Measurements from ENCODE around the gene PRR30.
"Not testable (repeated sequence)": the region's sequence is repeated elsewhere in the genome, so short reads cannot be mapped to it uniquely, and the experiment has no call there.

Gene PRR30

DNA sequence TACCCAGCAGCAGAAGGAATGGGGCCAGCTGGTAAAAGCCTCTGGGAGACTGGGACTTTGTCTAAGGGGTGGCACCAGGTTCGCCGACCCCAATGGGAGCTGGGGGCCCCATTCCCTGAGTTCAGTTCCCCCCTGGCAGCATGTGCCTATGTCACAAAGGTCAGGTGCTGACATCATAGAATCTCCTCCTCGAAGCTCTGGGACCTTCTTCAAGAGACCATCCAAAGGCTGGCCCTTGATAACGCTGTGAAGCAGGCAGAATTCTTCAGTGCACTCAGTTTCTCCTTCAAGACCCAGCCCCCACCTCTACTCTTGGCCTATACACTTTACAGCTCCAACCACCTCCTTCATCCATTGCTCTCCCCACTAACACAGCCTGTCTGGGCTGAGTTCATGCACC lies at the start of gene PRR30:
Gene PRR30, minus strand, starts transcription at position 101 of the 400 bp plus-strand sequence. CDS start 1,081 bp downstream, outside the sequence.
- DNase-seq, result no peak

DNA sequence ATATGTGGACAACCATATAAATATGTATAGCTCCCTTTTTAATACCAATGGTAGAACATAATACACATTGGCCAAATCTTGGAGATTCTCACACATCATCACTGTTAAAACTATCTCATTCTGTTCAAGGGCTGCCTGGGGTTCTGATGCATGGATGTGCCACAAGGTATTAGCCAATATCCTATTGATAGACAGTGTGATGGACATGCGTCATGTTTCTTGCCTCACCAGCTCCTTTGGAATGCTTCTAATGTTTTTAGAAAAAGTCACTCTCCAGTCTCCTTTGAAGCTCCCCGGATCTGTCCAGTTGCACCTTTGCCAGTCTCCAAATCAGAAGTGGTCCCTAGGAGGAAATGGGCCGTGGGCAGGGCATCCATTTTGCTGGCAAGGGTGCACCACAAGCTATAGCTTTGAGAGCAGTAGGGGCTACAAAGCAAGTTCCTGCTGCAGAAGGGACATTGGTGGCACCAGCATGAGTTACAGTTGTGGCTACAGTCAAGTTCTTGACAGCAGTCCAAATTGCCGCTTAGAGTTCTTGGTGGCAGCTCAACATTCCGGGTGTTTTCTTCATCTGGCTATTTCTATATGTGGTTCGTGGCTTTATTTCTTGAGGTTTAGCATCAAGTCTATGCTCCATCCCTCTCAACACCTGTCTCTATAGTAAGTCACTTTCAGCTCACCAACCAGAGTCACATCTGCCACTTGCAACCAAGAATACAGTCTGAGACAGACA lies 47.6 kb upstream of the PRR30 start:
- DNase-seq, result no peak

DNA sequence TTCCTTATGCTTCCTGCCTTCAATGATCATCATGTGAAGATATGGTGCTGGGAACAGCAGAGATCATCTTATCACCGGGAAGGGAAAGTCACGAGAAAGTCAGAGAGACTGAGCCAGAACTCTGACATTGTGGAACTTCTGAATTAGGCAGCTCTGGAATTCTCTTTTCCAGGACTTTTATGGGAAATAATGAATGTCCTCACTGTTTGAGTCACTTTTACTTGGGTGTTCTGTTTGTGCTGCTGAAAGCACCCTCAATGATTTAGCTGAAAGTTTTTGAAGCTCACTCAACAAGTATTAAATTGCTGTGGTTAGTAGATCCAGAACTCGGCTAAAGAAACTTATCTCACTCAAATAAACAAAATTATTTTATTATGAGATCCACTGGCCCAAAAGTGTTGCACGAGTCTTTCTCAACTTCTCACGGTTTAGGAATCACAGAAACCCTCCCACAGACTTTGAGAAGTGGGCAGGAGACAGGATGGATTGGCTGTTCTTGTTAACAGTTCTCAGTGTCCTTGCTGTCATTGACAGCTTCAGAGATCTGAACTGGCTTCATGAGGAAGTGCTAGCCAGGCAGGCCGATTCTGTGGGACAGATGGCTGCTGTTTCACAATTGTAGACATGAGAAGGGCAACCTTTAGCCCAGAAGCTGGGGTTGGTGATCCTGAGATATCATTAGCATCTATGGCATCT lies 46.3 kb upstream of the PRR30 start:
- no peak for DNase-seq

DNA sequence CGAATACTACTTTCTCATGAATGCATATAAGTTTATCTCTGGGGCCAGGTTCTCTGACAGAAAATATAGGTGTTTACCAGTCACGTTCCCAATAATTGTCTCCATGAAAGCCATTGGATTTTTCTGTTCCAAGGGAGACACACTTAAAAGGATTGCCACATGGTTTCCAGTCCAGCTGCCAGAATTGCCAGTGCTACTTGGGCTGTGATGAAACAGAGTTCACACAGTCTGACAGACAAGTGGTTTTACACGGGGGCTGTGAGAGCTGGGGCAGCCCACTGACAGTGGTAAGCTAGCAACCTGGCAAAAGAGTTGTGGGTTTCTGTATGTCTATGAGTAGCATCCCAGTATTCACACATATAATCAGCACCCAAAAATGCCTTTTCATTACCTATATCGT lies 44.9 kb upstream of the PRR30 start:
- no peak for DNase-seq

DNA sequence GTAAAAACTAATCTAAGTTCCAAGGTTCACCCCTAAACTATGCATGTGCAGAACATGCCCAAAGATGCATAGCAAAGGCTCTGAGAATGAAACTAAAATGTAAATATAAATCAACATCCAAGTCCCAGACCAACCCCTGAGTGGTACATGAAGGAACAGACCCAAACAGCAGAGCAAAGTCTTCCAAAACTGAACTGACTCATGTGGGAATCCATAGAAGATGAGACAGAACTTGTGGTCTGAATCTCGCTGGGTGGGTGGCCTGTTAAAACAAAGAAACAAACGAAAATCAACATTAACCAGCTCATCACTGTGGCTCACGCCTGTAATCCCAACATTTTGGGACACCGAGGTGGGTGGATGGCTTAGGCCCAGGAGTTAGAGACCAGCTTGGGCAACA lies 43.1 kb upstream of the PRR30 start:
- DNase-seq, result no peak

DNA sequence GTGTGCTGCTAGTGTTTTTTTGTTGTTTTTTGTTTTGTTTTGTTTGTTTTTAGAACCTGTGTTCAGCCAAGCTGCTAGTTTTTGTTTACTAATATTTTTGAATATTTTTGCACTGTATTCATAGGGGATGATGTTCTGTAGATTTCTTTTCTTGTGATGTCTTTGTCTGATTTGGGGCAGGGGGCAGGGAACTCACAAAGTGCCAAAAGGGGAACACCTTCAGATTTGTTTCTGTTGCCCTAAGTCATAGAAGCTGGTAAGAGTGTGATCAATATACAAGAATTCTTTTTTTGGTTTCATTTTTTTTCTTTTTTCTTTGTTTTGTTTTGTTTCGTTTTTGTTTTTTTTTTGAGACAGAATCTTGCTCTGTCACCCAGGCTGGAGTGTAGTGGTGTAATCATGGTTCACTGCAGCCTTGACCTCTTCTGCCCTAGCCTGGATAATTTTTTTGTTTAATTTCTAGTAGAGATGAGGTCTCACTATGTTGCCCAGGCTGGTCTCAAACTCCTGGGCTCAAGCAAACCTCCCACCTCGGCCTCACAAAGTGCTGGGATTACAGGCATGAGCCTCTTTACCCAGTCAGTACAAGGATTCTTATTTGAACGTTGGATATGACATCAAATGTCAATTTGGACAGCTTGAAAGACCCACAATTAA lies 40.3 kb upstream of the PRR30 start:
- DNase-seq, result no peak

DNA sequence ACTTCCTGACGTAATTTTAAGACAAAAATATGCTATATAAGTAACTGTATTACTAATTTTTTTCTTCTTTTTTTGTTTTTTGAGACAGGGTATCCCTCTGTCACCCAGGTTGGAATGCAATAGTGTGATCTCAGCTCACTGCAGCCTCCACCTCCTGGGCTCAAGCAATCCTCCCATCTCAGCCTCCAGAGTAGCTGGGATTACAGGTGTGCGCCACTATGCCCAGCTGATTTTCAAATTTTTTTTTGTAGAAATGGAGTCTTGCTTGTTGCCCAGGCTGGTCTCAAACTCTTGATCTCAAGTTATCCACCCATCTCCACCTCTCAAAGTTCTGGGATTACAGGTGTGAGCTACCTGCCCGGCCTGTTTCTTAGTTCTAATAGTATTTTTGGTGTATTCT lies 39.3 kb upstream of the PRR30 start:
- no peak for DNase-seq

DNA sequence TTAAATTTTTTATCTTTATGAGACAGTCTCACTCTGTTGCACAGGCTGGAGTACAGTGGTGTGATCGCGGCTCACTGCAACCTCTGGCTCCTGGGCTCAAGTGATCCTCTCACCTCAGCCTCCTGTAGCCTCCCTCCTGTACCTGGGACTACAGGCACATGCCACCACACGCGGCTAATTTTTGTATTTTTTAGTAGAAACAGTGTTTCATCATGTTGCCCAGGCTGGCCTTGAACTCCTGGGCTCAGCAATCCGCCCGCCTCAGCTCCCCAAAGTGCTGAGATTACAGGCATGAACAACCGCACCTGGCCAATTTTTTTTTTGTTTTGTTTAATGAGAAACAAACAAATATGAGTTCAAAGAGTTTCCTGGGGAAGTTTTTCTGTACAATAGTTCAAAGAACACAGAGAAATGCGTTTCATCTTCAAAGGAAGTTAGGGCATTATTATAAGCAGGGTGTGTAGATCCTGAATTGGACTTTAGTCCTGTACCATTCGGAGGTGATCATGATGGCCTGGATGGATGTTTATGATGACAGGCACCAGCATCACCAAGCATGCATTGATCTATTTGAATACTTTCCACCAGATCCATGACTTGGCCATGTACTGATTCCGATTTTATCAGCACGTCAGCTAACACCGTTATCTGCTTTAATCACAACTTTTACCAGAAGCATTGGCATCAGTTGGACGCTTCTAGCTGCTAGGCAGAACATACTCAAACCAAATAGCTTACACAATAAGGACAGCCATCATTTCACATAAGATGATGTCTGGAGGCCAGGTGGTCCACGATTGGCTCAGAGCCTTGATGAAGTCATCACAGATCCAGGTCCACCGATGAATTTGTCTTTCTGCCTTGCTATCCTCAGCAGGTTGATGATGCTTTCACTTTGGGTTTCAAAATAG lies 38.5 kb upstream of the PRR30 start:
- DNase-seq, result no peak

DNA sequence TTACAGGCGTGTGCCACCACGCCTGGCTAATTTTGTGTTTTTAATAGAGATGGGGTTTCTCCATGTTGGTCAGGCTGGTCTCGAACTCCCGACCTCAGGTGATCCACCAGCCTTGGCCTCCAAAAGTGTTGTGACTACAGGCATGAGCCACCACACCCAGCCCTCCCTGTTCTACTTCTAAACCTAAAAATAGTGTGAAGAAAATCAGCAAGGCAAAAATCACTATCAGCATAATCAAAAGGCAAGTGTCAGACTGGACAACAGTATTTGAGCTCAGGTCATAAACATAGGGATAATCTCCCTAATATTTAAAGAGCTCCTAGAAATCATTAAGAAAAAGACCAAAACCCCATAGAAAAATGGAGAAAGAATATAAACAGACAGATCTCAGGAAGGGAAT lies 36.6 kb upstream of the PRR30 start:
- not testable (repeated sequence) for DNase-seq

DNA sequence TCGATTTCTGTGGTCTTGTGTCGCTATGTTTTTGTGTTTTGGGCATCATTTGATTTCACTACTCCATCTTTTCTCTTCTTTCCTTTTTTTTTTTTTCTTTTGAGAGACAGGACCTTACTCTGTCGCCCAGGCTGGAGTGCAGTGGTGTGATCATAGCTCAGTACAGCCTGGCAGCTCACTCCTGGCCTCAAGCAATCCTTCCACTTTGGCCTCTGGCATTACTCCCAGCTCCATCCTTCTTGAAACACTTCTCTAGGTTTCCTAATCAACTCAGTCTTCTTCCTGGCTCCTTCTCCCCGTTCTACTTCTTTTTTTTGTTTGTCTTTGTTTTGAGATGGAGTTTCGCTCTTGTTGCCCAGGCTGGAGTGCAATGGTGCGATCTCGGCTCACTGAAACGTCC lies 36.1 kb upstream of the PRR30 start:
- no peak for DNase-seq

DNA sequence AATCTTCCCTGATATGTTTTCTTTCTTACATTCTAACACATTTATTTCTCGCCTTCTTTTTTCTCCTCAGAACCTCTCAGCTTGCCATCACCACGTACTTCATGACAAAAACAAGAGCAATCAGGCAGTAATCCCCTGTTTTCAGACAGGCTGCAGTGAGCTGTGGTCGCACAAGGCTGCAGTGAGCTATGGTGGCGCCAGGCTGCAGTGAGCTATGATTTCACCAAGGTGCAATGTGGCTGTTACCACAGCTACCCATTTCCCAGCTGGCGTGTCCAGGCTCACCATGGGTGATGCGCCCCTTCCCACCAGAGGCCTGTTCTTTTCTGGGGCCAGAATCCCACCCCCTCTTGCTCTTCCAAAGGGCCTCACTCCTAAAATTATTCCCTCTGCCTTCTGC lies 35.4 kb upstream of the PRR30 start:
- DNase-seq, result no peak

DNA sequence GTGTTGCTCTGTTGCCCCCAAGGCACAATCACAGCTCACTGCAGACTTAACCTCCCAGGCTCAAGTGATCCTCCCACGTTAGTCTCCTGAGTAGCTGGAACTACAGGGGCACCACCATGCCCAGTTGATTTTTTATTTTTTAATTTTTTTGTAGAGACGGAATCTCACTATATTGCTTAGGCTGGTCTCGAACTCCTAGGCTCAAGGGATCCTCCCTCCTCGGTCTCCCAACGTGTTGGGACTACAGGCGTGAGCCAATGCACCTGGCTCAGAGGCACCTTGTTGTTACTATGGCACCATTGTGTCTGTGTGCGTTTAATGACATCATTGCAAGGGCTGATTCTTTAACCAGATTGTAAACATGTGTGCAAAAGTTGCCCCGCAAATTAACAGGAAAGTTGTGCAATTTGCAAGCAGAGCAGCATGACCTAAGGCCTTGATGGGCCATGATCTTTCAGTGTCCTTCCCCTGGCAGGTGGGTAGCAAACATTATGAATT lies 32.2 kb upstream of the PRR30 start:
- peak; percentile 11 for DNase-seq

DNA sequence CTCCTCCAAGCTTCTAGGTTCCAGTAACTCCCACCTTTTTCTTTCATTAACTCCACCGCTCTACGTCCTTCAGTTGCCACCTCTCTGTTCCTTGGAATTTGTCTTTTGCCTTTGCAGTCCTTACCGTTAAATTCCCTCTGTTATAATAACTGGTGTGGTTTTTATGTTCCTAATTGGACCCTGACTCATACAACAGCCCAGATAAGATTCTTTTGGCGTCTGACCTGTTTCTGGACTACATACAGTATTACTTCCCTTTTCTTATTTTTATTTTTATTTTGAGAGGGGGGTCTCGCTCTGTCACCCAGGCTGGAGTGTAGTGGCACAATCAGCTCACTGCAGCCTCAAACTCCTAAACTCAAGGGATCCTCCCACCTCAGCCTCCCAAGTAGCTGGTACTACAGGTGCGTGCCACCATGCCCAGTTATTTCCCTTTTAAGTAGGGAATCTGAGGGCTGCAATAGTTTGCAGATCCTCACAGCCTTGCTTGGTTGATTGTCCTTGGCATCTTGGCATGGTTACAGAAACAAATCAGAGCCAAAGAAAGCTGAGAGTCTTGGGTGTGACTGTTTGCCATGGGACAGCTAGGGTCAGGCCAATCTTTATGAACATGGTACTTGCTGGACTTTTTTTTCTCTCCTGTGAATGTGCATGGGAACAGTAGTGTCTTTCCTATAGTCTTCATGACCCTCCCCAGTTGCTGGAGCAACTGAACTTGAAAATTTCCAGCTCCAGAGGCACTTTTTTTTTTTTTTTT lies 31.5 kb upstream of the PRR30 start:
- DNase-seq, result no peak

DNA sequence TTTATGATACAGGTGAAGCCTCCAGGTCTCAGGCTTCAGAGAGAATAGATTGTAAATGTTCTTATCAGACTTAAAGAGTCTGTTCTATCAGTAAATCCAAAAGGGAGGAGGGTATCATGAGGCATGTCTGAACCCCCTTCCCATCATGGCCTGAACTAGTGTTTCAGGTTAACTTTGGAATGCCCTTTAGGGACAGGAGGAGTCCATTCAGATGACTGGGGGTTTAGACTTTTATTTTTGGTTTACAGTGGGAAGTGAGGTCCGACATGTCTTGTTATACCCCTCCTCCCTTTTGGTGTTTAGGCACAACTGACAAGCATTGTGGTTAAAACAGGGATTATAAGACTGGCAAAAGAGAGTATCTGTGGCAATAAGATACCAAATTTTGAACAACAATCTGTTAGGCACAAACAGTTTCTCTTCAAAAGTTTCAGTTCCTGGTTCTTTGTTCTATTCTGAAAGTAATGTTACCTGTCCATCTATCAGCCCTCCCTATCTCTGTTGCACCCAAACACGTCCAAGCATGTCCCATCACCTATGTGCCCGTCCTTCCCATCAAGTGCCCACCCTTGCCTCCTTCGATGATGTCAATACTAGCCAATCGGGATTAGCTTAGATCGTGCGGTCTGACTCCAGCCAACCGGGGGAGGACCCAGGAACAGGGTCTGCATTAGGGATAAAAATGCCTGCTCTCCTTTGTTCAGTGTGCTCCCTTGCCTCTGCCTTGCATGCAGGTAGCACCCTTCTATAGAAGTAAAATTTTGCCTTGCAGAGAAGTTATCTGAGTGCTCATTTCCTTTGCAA lies 26.0 kb upstream of the PRR30 start:
- no peak for DNase-seq

DNA sequence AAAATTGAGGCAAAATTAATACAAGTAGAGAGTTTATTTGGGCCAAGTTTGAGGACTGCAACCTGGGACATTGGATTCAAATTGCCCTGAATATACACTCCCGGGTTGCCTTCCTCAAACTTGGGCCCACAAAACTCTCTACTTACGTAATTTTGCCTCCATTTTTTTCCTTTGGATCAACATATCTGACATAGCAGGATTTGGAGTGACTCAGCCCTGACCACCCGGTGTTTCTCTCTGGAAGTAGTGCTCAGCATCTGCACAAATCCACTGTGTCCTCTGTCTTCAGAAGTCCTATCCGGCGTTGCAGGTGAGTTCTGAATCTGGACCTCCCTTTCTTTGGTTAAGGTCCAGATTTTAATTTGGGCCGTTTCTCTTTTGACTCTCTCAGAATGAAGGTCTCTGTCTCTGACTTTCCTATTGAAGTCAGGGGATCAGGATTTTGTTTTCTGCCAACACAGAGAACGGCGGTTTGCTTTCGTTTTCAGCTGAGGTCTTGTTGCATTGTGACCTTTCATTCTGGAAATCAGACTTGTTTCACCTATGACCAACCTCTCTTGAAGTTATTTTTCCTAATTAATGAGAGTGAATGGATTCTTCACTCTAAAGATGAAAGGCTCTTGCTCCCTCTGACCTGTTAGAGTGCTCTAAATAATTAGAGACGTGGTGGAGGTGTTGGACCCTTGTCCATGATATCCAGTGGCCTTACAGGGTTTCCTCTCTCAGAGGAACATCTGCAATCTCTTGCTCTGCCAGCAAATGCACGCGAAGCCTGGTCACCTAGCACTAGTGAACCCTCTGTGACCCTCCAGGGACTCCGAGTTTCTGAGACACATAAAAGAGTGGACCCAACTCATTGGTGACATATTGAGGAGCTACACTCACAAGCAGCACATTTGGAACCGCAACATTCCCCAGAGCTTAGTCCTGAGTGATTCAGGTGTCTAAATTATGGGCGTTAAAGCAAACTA lies 23.2 kb upstream of the PRR30 start:
- no peak for DNase-seq

DNA sequence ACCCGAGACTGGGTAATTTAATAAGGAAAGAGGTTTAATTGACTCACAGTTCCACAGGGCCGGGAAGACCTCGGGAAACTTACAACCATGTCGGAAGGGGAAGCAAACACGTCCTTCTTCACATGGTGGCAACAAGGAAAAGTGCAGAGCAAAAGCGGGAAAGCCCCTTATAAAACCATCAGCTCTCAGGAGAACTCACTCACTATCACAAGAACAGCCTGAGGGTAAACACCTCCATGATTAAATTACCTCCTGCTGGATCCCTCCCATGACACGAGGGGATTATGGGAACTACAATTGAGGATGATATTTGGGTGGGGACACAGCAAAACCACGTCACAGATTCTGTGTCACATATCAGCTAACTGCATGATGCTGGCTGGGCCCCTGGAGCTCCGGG lies 21.0 kb upstream of the PRR30 start:
- DNase-seq, result no peak

DNA sequence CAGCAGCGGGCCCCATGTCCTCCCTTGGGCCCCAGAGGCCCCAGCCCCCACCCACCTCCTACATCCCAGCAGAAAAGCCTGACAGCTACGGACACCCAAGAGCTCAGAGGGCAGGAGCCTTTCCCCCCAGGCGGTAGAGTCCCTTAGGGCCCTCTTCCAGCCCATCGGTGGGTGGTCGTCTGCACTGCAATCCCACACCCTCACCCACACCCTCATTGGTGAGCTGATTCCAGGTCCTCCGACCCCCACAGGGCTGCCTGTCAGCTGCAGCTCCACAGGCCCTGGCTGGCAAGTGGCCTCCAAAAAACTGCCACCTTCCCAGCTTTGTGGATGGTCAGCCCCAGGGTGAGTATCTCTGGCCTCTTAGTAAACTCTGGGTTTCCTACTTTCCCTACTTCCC lies 20.1 kb upstream of the PRR30 start:
- DNase-seq, result no peak

DNA sequence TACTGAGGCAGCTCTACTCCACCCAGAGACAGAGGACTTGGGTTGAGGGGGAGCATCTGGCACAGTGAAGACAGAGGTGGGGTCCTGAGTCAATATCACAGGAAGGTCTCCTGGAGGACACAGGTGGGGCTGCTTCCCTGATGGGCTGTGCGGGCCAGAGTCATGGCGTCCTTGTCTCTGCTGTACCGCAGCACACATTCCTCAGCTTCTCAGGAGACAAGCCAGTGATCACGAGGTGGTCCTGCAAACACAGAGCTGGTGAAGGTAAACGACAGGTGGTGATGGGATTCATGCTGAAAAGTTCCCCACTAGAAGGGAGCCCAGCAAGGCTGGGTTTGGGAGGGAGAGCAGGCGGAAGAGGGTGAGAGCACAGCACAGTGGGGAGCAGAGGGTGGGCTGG lies 19.3 kb upstream of the PRR30 start:
- DNase-seq, result no peak

DNA sequence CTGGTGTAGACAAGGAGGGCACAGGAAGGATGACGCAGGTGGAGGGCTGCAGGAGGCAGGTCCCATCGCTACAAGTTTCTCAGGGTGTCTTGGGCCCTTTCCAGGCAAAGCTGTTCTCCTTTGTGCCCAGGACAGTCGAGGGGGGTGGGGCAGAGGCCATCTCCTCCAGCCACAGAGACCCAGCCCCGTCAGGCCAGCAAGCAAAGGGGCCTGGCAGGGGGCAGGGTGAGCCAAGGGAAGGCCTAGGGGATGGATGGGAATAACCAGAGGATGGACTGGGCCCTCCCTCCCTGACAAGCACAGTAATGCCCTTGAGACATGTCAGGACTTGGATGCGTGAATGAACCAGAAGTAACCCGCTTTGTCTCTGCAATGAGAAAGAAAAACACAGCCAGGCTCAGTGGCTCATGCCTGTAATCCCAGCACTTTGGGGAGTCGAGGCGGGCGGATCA lies 15.9 kb upstream of the PRR30 start:
- DNase-seq, result no peak

DNA sequence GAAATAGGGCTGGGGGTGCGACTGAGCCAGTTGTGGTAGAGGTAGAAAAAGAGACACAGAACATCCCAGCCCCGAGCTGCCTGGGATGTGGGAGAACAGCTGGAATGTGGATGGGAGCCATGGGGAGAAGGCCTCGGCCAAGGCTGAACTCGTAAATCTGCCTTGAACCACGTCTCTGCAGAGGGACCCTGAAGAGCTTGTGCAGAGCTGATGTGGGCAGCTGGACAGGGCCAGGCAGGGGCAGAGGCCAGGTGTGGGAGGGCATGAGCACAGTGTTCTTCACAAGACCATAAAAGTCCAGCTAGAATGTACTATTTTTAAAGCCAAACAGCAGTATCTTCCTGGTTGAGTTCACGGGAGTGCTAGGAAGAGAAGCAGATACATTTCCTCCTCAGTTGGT lies 15.3 kb upstream of the PRR30 start:
- no peak for DNase-seq

All from DMS153 (cell line).